K562 (cell line): ENCODE results near the gene CD55. TPM values are rescaled to one million over a fixed set of nuclear protein-coding genes. Genes with fewer than 3 reads are reported as not detected.

Source experiments
- ATAC-seq: fragments of 200-7000 bp; cut with Tn5 transposase; 3 replicates; pipeline ENCODE4 v1.9.1; 2020; ENCODE audit warnings: moderate library complexity
- BruUV-seq: library from RNA; stranded (reverse); fragments of 400-500 nt; replicated peaks from 2 replicates; lab custom pipeline; 2021; lab: Mats Ljungman, UMichigan
- CTCF ChIA-PET: fragments of 300-600 bp; formaldehyde crosslinking; extraction: SDS; loops from one replicate; lab custom pipeline; 2021; ENCODE audit warnings: low intra/inter-chr PET ratio; lab: Yijun Ruan, JAX
- POLR2A ChIA-PET: fragments of 300-600, 350-650 bp; sonication (Branson Sonifier 250); formaldehyde crosslinking; extraction: SDS; loops from one replicate; lab custom pipeline; 2021; ENCODE audit warnings: antibody characterized with exemption, inconsistent platforms; lab: Yijun Ruan, JAX
- DNase-seq, 4 experiments: peaks; one replicate each; pipeline versions ENCODE4 v3.0.0 to v3.0.0-alpha.2; 2011 to 2018; ENCODE audit warnings: low spot score in 3 of 4, mixed read lengths in 3 of 4; ENCODE audit errors: extremely low read depth in 1 of 4
- FAIRE-seq: peaks from 2 replicates; lab custom pipeline; 2011; peaks lifted over from hg19 to GRCh38; lab: Jason Lieb, UNC
- H2AFZ ChIP-seq: 2 replicates; pipeline ENCODE4 v1.6.0; 2011; ENCODE audit warnings: low read depth, low read length, control low read depth, inconsistent platforms
- H3K27ac ChIP-seq: fragments of 200-600 bp; 3 replicates; pipeline ENCODE4 v1.8.0; 2011; ENCODE audit warnings: low read depth, mild to moderate bottlenecking, control low read depth, inconsistent platforms, low read length, moderate library complexity, mixed read lengths; ENCODE audit errors: extremely low read depth
- H3K27me3 ChIP-seq, 2 experiments: fragments of 300-600 bp in 1 of 2; 2 replicates in 1 of 2; 3 replicates in 1 of 2; pipeline versions ENCODE4 v1.6.0 to v1.8.0; 2011; ENCODE audit warnings: inconsistent platforms in 2 of 2, low read length in 2 of 2, mild to moderate bottlenecking in 1 of 2, mixed read lengths in 1 of 2, moderate library complexity in 1 of 2; ENCODE audit not compliant: control insufficient read depth in 2 of 2, insufficient read depth in 2 of 2
- H3K36me3 ChIP-seq: fragments of 300-600 bp; 3 replicates; pipeline ENCODE4 v1.8.0; 2011; ENCODE audit warnings: mild to moderate bottlenecking, low read length, inconsistent platforms; ENCODE audit not compliant: control insufficient read depth, insufficient read depth
- H3K4me1 ChIP-seq, 2 experiments: fragments of 200-600 bp in 1 of 2; replicated peaks in 1 of 2; 2 replicates in 1 of 2; 3 replicates in 1 of 2; pipeline versions ENCODE4 v1.5.1 to v1.8.0; 2011; ENCODE audit warnings: inconsistent platforms in 2 of 2, low read length in 2 of 2, mild to moderate bottlenecking in 1 of 2, mixed read lengths in 1 of 2, moderate library complexity in 1 of 2; ENCODE audit not compliant: control insufficient read depth in 2 of 2, insufficient read depth in 2 of 2
- H3K4me2 ChIP-seq: 2 replicates; pipeline ENCODE4 v1.6.1; 2011; ENCODE audit warnings: low read length, control low read depth, inconsistent platforms, mixed read lengths; ENCODE audit not compliant: insufficient read depth
- H3K4me3 ChIP-seq: fragments of 200-600 bp; sonication (generic), shearing (Covaris generic); 2 replicates; pipeline ENCODE4 v1.5.1; 2016; ENCODE audit warnings: control low read depth, inconsistent platforms
- H3K79me2 ChIP-seq: fragments of 200-600 bp; 3 replicates; pipeline ENCODE4 v1.8.0; 2011; ENCODE audit warnings: low read length, inconsistent platforms; ENCODE audit not compliant: control insufficient read depth, insufficient read depth
- H3K9ac ChIP-seq, 2 experiments: 2 replicates each; pipeline versions ENCODE4 v1.6.0 to v1.6.1; 2011; ENCODE audit warnings: low read depth in 2 of 2, low read length in 2 of 2, control low read depth in 1 of 2, inconsistent platforms in 1 of 2, mild to moderate bottlenecking in 1 of 2, mixed read lengths in 1 of 2; ENCODE audit not compliant: insufficient read depth in 1 of 2
- H3K9me1 ChIP-seq: one replicate; pipeline ENCODE4 v1.6.0; 2011; ENCODE audit warnings: inconsistent platforms, mild to moderate bottlenecking, low read length, moderate library complexity; ENCODE audit not compliant: control insufficient read depth, insufficient read depth
- H3K9me3 ChIP-seq: replicated peaks from 2 replicates; pipeline ENCODE4 v1.5.1; 2011; ENCODE audit warnings: low read depth, low read length, inconsistent platforms; ENCODE audit not compliant: control insufficient read depth, insufficient read depth
- H4K20me1 ChIP-seq: replicated peaks from 2 replicates; pipeline ENCODE4 v1.6.1; 2011; ENCODE audit warnings: low read length, inconsistent platforms, mixed read lengths; ENCODE audit not compliant: control insufficient read depth, insufficient read depth
- E4F1 ChIP-seq: fragments of 250-450 bp; sonication (Bioruptor Pico); IDR thresholded peaks from 2 replicates; pipeline ENCODE4 v1.5.0; 2021; ENCODE audit warnings: mild to moderate bottlenecking, borderline replicate concordance
- FOXA3 ChIP-seq, 2 experiments: fragments of 450-650 bp in 1 of 2; sonication (generic) in 1 of 2; formaldehyde crosslinking; IDR thresholded peaks in 1 of 2; conservative IDR thresholded peaks in 1 of 2; 2 replicates each; pipeline versions ENCODE4 v1.4.0 to v1.8.0; 2020 to 2022; ENCODE audit warnings: mild to moderate bottlenecking in 2 of 2, missing genetic modification reagents in 1 of 2
- KDM2B ChIP-seq: fragments of 250-450 bp; sonication (Bioruptor Pico); IDR thresholded peaks from 2 replicates; pipeline ENCODE4 v1.8.0; 2021; ENCODE audit warnings: mild to moderate bottlenecking, moderate library complexity
- NR1H2 ChIP-seq: sonication (generic); formaldehyde crosslinking; IDR thresholded peaks from 2 replicates; pipeline ENCODE4 v1.4.0; 2020; ENCODE audit warnings: mild to moderate bottlenecking, missing genetic modification reagents
- RERE ChIP-seq: sonication (generic); formaldehyde crosslinking; IDR thresholded peaks from 2 replicates; pipeline ENCODE4 v1.8.0; 2023; ENCODE audit warnings: missing genetic modification reagents, mild to moderate bottlenecking, borderline replicate concordance
- TCF15 ChIP-seq: fragments of 250-450 bp; sonication (Bioruptor Pico); IDR thresholded peaks from 2 replicates; pipeline ENCODE4 v1.8.0; 2022; ENCODE audit warnings: moderate library complexity, mild to moderate bottlenecking, inconsistent platforms
- TCF7 ChIP-seq: sonication (generic); IDR thresholded peaks from 2 replicates; pipeline ENCODE4 v1.6.1; 2016; ENCODE audit warnings: antibody characterized with exemption, borderline replicate concordance
- ZNF586 ChIP-seq: fragments of 450-650 bp; formaldehyde crosslinking; conservative IDR thresholded peaks from 2 replicates; pipeline ENCODE4 v1.4.0; 2020; ENCODE audit warnings: mild to moderate bottlenecking, moderate library complexity
- WGBS: fragments of 100-300 bp; shearing (Covaris generic); methylation state at CpG from one replicate; pipeline ENCODE4 v1.1.6; 2016; ENCODE audit warnings: low coverage, mixed read lengths; ENCODE audit not compliant: insufficient coverage; ENCODE audit errors: missing lambda C conversion rate; 5-methylcytosine and 5-hydroxymethylcytosine counted together
- in situ Hi-C: fragments of 300-500 bp; cut with MboI; formaldehyde crosslinking; loops from 4 replicates; pipeline ENCODE4 v1.15.0; 2018; ENCODE audit warnings: inconsistent platforms, mixed read lengths
- intact Hi-C: fragments of 100-400 bp; cut with micrococcal nuclease; formaldehyde crosslinking; loops from 2 replicates; pipeline ENCODE4 v1.14.2; 2022
- polyA plus RNA-seq, 8 experiments: library from polyadenylated mRNA; depleted of rRNA in 4 of 8; stranded (reverse) in 5 of 8; unstranded in 3 of 8; fragments of >200 nt; fragmentation: Nextera tagmentation in 2 of 8; fragmentation: Illumina TruSeq in 1 of 8; extraction: Ambion mirVana in 2 of 8; extraction: Trizol in 1 of 8; gene quantifications; 2 replicates each; pipeline versions ENCODE4 v1.2.1 to v1.2.3, GENCODE V29; 2011 to 2014; ENCODE audit warnings: inconsistent platforms in 1 of 8, missing spikeins in 1 of 8
- total RNA-seq, 7 experiments: library from RNA; depleted of rRNA in 6 of 7; stranded (reverse); fragments of >200 nt in 6 of 7; fragmentation: Illumina TruSeq in 2 of 7; extraction: Trizol in 2 of 7; gene quantifications; 2 replicates each; pipeline versions ENCODE4 v1.2.1 to v1.2.3, GENCODE V29; 2011 to 2021; ENCODE audit warnings: low replicate concordance in 1 of 7

The CD55 gene
- total and polyA plus RNA-seq, 9 of the 15 experiments (the other 6 are each of a cell fraction or from before 2014, with no cell fraction given): 17.7 to 150 (median 97.0) TPM

GRCh38 chr1:207355513-207356295 is 34.2 kb downstream of the CD55 start:
- no peak for ATAC-seq
- Histone ChIP-seq H3K4me3 (no peak overlapping the region), H3K9ac (no peak overlapping the region), H3K9me1 (no peaks in the 10 kb centered on the region), H3K79me2 (peaks cover 14% of the 10 kb centered on the region; the same call in 2 of the 3 replicates), H3K36me3 (peaks cover 50% of the 10 kb centered on the region), H3K27ac (no peak overlapping the region), H3K4me2 (no peak overlapping the region), H4K20me1 (no peaks in the 10 kb centered on the region), H3K4me1 (no peaks in the 10 kb centered on the region), H2AFZ (no peak overlapping the region), H3K27me3 (no peaks in the 10 kb centered on the region), H3K9me3 (no peaks in the 10 kb centered on the region)
- no peak for DNase-seq
- intact Hi-C loops (no loop called here), in situ Hi-C loops (no loop called here)
- ChIA-PET CTCF (no interaction called here), POLR2A (interaction anchor here (1.0 to 1.5 kb wide), 3 partner anchors 7 to 33 kb away, joined by 3 to 4 read pairs (median 3); no protein-coding TSS in a partner anchor)
- no TSS peak for BruUV-seq
- WGBS: 93% methylated on average over 3 of the region's 3 CpGs
- no peak for FAIRE-seq
- TF ChIP-seq ZNF586 (CRISPR knock-in tag): no peak
- no peak for TF ChIP-seq RERE
- TF ChIP-seq TCF15 (CRISPR knock-in tag): no peak
- no peak for TF ChIP-seq NR1H2 (CRISPR knock-in tag)
- no peak for TF ChIP-seq KDM2B (CRISPR knock-in tag)
- no peak for TF ChIP-seq TCF7
- TF ChIP-seq E4F1: no peak
- no peak for TF ChIP-seq FOXA3 (CRISPR knock-in tag; conservative IDR thresholded peaks at IDR 0.05 in 1 of 2, IDR thresholded peaks at IDR 0.05 in 1 of 2)
